CD4-positive, alpha-beta T cell treated with Interleukin-17A for 4 hours (primary cell): ENCODE results near the gene HPCAL1.

Experiments
- DNase-seq: peaks from one replicate; pipeline ENCODE4 v3.0.0-alpha.2; 2020; ENCODE audit warnings: mixed read lengths

The HPCAL1 gene

DNA sequence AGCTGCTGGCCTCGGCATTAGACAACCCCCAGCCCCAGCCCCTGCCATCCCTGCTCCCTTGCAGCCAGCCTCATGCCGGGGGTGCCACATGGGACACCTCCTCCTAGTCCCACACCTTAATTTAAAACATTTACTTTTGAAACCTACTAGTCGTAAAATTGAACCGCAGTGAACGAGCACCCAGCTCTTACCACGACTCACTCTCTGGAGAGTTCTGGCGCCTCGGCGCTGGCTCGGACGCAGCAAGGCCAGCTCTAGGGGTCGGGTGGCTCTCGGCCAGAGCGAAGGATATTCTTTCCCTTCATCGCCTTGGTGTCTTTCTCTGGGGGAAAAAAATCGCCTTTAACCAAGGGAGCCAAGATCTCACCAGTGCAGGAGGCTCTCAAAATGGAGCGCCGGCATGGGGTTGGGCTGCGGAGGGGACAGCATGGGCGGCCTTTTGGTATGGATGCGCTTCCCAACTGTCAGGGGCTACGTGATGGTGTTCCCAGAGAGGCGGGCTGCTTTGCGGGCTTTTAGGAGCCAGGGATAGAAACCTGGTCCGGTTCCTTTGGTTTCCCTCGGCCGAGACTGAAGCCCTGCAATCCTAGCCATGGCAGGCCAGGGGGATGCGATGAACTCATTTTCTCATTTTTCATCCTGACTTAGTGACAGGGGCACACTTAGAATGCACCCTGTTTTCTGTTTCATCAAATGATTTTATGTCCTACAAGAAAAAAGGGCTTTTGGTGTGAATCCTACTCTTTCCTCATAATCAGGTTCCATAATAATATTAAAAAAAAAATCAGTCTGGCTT, 2.0 kb downstream of the HPCAL1 start:
- DNase-seq, result no peak

DNA sequence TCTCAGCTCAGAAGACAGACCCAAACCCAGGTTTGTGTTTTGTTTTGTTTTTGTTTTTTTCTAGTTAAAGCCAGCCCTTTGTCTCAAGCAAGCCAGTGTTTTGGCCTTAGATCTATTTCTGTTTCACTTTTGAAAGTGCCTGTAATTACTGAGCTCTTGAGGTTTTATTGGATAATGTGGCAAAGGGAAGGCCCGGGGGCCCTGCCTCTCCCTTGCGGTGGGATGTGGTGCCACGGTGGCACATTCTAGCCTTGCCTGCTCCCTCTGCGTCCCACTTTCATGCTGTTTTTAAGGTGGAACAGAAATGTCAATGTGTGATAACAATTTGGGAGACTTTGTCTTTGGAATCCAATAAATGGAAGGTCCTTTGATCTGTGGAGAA, 2.5 kb downstream of the HPCAL1 start:
- peak; percentile 52 for DNase-seq

DNA sequence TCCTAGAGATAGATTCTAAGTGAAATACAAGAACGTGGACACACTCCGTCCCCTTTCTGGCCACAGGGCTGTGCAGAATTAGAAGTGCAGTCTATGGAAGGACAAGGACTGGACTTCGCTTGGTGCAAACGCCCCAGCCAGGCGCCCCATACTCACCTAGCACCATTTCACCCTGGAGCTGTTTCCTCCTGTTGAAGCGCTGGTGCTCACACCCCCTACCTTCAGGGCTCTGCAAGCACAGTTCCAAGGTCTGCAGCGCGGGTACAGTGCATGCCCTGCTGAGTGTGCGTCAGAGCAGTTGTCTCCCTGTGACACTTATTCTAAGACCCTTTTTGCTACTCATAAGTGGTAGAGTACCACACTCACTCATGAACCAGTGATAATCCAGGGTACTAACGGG, 3.0 kb downstream of the HPCAL1 start:
- peak; percentile 72 for DNase-seq

DNA sequence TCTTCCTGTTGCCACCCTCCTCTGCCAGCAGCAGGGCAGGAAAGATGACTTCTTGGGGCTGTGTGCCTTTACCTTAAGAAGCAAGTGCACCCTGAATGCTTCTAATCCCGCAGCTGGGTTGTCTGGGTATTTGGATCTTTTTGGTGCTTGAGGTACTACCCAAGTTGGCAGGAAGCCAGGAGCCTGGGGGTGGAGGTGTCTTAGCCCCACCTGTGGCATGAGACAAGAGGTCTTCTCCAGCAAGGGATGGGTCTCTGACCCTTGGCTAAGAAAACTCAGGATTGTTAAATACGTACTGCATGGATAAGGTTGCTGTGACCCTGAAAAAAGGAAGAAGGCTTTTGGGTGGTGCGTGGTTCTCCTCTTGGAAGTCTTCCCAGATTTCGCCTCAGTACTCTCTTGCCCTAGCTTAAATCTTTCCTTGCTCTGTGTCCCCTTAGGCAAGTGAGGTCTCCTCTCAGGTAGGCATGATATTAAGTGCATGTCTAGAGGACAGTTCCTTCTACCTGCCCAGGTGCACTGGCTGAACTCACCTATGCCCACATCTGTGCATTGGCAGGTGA, 4.3 kb downstream of the HPCAL1 start:
- peak; percentile 59 for DNase-seq

DNA sequence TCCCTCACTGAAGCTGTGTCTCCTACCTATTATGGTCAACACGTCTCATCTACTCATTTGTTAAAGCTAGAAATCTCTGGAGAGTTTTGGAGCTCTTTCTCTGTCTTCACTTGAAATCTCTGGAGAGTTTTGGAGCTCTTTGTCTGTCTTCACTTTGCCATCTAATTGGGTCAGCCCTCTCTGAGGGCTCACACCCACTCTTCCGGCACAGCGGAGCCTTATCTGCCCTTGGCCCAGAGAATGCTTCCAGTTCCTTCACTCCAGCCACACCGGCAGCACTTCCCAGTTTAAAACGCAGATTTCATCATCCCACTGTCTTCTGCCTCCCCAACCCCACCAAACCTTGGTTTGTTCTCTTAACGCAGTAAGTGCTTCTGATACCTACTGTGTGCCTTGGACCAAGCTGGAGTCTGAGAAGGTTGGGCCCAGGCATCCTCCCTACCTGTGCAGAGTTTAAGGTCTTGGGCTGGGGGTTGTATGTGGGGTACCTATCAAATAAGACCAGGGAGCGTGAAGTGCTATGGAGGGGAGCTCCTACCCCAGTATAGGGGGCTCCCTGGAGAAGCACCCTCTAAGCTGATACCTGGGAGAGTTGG, 5.0 kb downstream of the HPCAL1 start:
- DNase-seq, result no peak

DNA sequence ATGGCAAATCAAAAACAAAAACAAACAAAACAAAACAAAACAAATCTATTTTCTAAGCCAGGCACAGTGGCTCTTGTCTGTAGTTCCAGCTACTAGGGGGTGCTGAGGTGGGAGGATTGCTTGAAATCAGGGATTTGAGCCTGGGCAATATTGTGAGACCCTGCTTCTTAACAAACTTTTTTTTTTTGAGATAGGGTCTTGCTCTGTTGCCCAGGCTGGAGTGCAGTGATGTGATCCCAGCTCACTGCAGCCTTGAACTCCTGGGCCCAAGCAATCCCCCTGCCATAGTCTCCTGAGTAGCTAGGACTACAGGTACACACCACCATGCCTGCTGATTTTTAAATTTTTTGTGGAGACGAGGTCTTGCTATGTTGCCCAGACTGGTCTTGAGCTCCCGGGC, 6.2 kb downstream of the HPCAL1 start:
- DNase-seq, result no peak

DNA sequence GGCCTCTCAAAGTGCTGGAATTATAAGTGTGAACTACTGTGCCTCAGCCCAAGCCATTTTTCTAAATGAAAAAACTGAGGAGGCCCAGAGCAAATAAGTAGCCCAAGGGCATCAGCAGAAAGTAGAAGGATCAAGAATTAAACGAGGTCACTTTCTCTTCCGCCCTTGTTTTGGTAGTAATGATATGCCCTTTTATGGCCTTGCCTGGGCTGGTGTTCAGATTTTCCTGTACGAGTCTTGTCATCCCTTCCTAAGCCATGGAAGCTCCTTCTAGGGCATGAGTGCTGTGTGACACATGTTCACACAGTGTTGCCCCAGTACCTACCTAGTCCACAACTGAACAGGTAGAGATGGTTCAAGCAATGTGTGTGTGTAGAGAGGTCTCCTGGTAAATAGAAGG, 6.6 kb downstream of the HPCAL1 start:
- no peak for DNase-seq

DNA sequence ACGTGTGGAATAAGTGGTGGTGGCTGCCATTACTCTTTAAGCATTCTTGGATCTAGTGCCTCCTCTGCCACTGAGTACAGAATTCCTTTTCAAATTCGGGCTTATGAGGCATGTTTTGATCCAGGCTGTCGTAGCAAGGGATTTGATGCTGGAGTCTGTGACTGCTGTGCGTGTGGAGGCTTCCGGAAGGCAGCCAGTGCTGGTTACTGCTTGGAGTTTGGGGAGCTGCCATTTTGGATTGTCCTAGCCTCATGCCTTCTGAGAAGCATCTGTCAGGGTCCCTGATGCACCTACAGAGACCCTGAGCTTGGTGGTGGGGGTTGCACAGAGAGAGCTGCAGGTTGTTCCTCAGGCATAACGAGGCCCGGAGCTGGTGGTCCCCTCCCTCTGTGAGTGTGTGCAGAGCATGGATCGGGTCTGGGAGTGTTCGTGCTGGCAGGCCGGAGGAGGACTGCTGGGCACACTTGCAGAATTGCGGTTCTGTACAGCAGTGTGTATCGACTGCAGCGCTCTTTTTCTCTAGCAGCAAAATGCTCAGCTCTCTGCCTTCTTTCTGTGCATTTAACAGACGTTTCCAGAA, 7.7 kb downstream of the HPCAL1 start:
- DNase-seq, result no peak

DNA sequence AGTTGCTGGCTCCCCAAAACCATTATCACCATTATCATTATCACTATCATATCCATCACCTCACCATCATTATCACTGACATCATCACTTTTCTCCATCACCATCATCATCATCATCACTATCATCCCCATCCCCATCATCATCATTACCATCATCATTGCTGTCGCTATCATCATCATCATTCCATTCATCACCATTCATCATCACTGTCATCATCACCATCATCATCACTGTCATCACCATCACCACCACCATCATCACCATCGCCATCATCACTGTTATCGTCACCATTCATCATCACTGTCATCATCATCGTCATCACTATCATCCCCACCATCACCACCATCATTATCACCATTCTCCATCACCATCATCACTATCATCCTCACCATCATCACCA, 9.0 kb downstream of the HPCAL1 start:
- no peak for DNase-seq

DNA sequence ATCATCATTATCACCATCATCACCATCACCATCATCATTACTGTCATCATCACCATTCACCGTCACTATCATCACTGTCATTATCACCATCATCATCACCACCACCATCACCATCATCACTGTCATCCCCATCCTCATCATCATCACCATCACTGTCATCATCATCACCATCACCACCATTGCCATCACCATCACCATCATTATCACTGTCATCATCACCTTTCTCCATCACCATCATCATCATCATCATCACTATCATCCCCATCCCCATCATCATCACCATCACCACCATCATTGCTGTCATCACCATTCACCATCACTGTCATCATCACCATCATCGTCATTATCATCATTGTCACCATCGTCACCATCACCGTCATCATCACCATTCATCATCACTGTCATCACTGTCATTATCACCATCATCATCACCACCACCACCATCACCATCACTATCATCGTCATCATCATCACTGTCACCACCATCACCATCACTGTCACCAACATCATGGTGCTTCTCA, 9.8 kb downstream of the HPCAL1 start:
- DNase-seq, result no peak

DNA sequence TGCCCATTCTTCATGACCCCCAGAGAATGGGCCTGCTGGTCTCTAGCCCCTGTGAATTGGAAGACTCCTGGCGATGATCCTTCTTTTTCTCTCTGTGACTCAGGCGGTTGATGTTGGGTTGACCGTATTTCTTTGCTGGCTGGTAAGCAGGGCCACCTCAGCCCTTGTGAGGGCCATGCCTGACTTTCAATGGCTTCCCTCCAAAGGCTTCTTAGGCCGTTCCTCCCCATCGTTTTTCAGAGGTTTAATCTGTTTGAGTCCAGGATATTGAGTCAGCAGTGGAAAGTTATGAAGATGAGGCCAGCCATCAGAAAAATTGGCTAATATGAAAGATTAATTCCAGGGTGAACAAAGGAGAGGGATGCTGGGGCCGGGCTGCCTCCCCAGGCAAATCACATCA, 13.6 kb downstream of the HPCAL1 start:
- no peak for DNase-seq

DNA sequence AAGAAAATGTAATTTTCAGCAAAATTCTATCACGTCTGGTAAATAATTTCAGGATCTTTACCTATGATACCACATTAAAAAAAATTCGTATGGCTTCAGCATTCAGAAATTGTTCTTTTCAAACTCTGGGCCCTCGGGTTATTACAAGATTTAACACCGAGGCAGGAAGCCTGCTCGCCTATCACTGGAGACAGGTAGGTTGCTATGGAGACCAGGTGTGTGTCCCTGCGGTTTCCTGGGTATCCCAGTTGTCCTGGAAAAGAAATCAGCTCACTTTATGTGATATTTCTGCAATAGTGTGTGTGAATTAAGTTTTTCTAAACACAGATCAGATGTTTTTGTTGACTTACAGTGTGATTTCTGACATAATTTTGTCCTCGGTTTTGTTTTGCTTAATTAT, 14.2 kb downstream of the HPCAL1 start:
- no peak for DNase-seq

DNA sequence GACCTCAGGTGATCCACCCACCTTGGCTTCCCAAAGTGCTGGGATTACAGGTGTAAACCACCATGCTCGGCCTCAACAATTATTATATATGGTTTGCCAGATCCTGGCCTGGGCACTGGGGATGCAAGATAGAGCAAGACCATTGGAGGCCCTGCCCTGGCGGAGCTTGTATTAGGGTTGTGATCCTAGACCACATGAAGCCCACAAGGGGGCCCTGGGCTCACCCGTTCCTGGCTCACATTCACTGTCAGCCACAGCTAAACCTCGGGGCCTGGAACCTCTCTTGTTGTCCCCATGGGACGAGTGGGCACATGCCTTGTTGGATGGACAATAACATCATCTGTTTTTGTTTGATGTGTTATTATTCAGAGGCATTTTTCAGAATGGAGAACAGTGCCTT, 14.9 kb downstream of the HPCAL1 start:
- DNase-seq, result no peak

DNA sequence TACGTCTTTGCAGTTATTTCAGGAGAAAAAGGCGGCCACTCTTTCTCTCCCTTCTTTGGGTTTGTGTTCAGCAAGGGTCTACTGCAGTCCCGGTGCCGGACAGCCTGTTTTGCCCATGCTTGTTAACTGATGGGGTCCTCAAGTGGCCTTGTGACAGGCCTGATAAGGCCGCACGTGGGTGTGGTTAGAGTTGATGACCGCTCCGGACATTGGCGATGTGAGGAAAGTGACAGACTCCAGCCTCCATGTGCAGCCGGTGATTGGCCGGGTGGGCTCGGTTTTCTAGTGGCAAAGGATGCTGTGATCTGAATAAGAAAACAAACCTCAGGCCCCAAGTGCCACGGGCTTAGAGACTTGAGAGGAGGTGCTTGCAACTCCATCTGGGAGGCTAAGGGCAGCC, 15.6 kb downstream of the HPCAL1 start:
- DNase-seq, result no peak

DNA sequence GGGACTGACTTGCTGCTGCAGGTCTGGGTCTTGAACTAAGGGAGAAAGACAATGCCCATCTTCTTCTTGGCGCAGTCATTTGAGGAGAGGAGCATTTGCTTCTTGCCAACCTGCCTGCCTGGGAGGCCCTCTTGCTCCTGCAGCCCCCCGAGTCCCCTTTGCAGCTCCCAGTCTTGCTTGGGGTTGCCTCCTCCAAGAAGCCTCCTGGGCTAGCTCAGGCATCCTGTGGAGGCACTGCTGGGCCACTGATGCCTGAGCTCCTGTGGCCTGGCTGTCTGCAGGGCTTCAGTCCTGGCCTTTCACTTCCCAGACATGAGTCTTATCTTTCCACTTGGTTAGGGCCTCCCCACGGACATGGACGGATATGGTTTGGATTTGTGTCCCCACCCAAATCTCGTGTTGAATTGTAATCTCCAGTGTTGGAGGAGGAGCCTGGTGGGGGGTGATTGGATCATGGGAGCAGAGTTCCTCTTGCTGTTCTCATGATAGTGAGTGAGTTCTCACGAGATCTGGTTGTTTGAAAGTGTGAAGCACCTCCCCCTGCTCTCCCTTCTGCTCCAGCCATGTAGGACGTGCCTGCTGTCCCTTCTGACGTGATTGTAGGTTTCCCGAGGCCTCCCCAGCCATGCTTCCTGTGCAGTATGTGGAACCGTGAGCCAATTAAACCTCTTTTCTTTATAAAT, 17.3 kb downstream of the HPCAL1 start:
- no peak for DNase-seq

DNA sequence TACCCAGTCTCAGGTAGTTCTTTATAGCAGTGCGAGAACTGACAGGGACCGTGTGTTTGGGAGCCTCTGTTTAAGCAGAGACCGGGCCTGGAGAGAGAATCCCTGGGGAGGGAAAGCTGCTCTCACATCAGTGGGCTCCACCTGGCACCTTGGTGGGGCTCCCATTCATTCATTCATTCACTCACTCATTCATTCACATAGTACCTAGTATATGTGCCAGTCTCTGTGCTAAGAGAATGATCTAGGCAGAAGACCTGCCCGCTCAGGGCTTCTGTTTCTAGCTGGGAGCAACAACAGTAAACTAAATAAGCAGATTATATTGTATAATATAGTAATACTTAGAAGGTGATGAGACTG, 17.8 kb downstream of the HPCAL1 start:
- no peak for DNase-seq

DNA sequence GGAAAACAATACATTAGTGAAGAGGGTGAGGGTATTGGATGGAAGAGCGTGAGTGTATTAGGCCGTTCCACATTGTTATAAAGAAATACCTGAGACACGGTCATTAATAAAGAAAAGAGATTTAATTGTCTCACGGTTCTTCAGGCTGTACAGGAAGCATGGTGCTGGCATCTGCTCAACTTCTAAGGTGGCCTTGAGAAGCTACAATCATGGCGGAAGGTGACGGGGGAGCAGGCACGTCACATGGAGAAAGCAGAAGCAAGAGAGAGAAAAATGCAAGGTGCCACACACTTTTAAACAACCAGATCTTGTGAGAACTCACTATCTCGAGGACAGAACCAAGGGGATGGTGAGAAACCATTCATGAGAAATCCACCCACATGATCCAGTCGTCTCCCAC, 18.2 kb downstream of the HPCAL1 start:
- DNase-seq, result no peak

DNA sequence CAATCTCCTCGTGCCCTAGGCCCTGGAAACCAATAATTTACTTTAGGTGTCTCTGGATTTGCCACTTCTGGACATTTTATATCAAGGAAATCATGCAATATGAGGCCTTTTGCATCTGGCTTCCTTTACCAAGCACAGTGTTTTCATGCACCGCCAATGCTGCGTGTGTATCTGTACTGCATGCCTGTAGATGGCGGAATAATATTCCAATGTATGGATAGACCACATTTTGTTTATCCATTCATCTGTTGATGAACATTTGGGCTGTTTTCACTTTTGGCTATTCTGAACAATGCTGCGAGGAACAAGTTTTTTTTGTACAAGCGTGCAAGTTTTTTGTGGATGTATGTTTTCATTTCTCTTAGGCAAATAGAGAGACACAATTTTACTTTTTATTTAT, 18.9 kb downstream of the HPCAL1 start:
- no peak for DNase-seq

DNA sequence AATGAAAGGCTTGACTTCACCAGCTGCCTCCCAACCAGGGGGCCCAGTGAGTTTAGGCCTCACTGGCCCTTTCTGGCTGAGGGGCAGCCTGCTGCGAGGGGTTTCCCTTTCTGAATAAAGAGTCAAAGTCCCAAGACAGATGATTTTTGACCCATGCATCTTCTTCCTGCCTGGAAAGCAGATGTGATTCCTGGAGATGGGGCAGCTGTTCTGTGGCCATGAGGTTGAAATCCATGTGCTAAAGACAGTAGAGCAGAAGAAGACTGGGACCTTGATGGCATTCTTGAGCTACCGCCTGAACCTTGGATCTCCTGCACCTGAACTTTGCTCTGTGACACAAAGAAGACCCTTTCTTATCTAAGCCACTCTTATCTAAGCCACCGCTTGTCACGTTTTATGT, 19.8 kb downstream of the HPCAL1 start:
- DNase-seq, result no peak

DNA sequence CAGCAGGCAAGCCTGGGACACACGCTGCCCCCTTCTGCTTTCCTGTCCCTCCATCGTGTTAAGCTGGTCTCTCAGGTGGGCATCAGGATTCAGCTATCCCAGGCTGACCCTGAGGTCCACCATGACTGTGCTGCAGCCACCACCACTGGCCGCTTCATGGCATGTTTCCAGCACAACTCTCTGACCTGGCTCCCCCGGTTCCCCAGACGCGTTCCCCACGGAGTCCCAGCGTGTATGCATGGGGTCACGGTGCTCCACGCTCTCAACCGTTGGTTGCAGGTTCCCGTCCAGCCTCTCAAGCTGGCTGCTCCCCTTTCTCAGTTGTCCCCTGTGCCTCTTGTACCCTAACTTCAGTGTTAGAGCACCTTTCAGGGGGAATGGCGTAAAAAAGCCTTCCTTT, 20.3 kb downstream of the HPCAL1 start:
- DNase-seq, result no peak

DNA sequence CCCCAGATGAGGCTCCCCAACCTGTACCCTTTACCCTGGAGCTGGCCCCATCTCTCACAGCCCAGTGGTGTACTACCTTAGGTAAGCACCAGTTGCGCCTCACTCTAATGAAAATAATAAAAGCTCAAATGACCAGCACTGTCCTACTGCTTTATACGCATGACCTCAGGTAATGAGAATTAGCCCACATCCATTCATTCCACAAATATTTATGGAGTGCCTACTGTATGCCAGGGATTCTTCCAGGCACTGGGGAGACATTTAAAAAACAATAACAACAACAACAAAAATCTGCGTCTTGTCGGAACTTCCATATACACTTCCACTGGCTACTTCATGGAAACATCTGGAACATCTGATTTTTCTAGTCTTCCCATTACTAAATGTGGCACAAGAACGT, 20.8 kb downstream of the HPCAL1 start:
- DNase-seq, result no peak

DNA sequence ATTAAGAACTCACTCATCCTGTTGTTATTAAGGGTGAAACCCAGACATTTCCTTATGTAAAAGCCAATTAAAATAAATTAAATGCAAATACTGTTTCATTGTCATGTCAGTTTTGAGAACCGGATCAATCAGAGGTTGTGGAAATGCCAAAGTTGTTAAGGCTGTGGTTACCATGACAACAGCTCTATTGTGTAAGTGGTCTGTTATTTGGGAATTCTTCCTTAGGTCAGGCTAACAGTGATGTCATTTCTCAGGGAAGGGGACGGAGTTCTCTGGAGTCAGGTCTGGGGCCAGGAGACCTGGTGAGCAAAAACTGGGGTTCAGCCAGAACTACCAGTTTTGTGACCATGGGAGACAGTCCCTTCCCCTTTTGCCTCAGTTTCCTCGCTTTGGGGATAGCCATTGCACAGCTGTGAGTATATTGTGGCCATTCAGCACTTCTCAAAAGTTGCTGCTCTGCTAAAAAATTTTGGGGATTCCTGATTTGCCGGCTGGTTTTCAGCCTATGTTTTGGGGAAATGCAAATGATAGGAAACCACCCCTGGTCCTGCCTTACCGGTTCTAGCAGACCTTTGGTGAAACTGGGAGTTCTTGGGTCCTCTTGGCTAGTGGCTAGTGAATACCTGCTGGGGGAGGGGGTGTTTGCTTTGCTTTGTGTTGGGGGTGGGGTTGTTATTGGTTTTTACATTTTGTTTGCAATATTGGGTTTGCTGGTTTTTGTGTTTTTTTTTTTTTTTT, 21.6 kb downstream of the HPCAL1 start:
- no peak for DNase-seq
